DND-41 (cell line): Measurements from ENCODE around the gene ARHGAP6.

Experiments
- ATAC-seq: fragments of 200-7000 bp; cut with Tn5 transposase; 3 replicates; pipeline ENCODE4 v1.9.1; 2021; ENCODE audit warnings: low read depth; ENCODE audit not compliant: insufficient read depth
- DNase-seq: peaks from one replicate; pipeline ENCODE4 v3.0.0-alpha.2; 2020
- H2AFZ ChIP-seq: 2 replicates; pipeline ENCODE4 v1.6.0; 2012; ENCODE audit warnings: low read depth, low read length
- H3K27ac ChIP-seq: 2 replicates; pipeline ENCODE4 v1.5.1; 2012; ENCODE audit warnings: low read length, inconsistent platforms
- H3K27me3 ChIP-seq: fragments of 200-600 bp; sonication (generic); 2 replicates; pipeline ENCODE4 v1.6.0; 2012; ENCODE audit warnings: low read length, mild to moderate bottlenecking, inconsistent platforms; ENCODE audit not compliant: insufficient read depth, poor library complexity
- H3K36me3 ChIP-seq: 2 replicates; pipeline ENCODE4 v1.5.1; 2012; ENCODE audit warnings: low read length, inconsistent platforms; ENCODE audit not compliant: insufficient read depth
- H3K4me1 ChIP-seq: 2 replicates; pipeline ENCODE4 v1.5.1; 2012; ENCODE audit warnings: mild to moderate bottlenecking, low read length; ENCODE audit not compliant: insufficient read depth
- H3K4me2 ChIP-seq: 2 replicates; pipeline ENCODE4 v1.6.0; 2012; ENCODE audit warnings: mild to moderate bottlenecking, moderate library complexity, low read length, inconsistent platforms; ENCODE audit not compliant: insufficient read depth
- H3K4me3 ChIP-seq, 2 experiments: fragments of 200-600 bp in 1 of 2; shearing (Covaris generic) in 1 of 2; 2 replicates each; pipeline ENCODE4 v1.5.1; 2012 to 2016; ENCODE audit warnings: inconsistent platforms in 2 of 2, low read length in 2 of 2, mild to moderate bottlenecking in 2 of 2, low read depth in 1 of 2, moderate library complexity in 1 of 2
- H3K79me2 ChIP-seq: 2 replicates; pipeline ENCODE4 v1.6.0; 2012; ENCODE audit warnings: low read length, inconsistent platforms; ENCODE audit not compliant: insufficient read depth
- H3K9ac ChIP-seq: 2 replicates; pipeline ENCODE4 v1.6.0; 2012; ENCODE audit warnings: low read depth, mild to moderate bottlenecking, inconsistent platforms, low read length, moderate library complexity
- H3K9me3 ChIP-seq: 2 replicates; pipeline ENCODE4 v1.5.1; 2012; ENCODE audit warnings: low read length, moderate library complexity, mild to moderate bottlenecking, inconsistent platforms; ENCODE audit not compliant: insufficient read depth, severe bottlenecking
- H4K20me1 ChIP-seq: 2 replicates; pipeline ENCODE4 v1.6.0; 2012; ENCODE audit warnings: low read length; ENCODE audit not compliant: insufficient read depth
- EZH2 ChIP-seq: IDR thresholded peaks from 3 replicates; pipeline ENCODE4 v1.6.1; 2012; ENCODE audit warnings: borderline replicate concordance, low read depth, mild to moderate bottlenecking, moderate library complexity, low read length, inconsistent platforms; ENCODE audit not compliant: severe bottlenecking
- TF ChIP-seq, protein P1 (sequence below): IDR thresholded peaks from 2 replicates; pipeline ENCODE4 v1.5.1; 2012; ENCODE audit warnings: borderline replicate concordance, low read length, moderate library complexity, mild to moderate bottlenecking; ENCODE audit not compliant: poor library complexity, severe bottlenecking; ENCODE audit errors: extremely low read depth

Gene ARHGAP6

DNA sequence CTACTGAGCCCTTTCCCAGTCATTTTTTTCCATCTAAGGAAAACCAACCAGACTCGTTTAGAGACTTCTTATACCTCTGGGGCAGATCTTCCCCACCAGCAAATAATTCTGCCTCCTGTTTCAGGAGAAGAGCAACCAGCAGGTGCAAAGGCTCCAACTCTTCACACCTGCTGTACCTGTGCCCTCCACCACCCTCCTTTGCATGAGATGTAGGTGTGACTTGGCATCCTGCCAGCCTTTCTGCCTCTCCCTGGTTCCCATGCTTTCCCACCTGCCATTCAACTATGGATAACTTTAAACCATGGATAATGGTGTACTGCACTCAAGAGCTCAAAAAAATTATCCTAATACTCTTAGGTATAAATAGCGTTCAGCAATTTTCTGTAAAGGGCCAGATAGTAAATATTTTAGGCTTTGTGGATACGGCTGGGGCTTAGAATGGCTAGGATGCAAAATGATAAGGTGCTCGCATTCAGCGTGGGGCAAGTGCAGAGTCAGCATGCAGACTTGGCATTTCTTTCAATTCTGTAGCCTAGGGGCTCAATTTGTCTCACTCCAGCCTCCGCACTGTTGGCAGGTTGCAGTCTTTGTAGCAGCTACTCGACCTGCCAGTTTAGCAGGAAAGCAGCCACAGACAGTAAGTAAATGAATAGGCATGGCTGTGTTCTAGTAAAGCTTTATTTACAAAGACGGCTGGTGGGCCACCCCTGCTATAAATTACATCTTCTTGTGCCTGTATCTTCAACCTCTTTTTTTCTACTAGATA, 474.8 kb downstream of the ARHGAP6 start:
- Histone ChIP-seq H3K4me2 (no peak overlapping the region), H2AFZ (no peak overlapping the region), H3K27me3 (no peaks in the 10 kb centered on the region), H3K79me2 (no peaks in the 10 kb centered on the region), H3K9me3 (no peaks in the 10 kb centered on the region), H3K9ac (no peak overlapping the region), H3K27ac (no peak overlapping the region), H4K20me1 (no peaks in the 10 kb centered on the region), H3K4me1 (no peaks in the 10 kb centered on the region), H3K36me3 (no peaks in the 10 kb centered on the region), H3K4me3 (no peak overlapping the region)
- no peak for TF ChIP-seq EZH2
- TF ChIP-seq, protein P1, sequence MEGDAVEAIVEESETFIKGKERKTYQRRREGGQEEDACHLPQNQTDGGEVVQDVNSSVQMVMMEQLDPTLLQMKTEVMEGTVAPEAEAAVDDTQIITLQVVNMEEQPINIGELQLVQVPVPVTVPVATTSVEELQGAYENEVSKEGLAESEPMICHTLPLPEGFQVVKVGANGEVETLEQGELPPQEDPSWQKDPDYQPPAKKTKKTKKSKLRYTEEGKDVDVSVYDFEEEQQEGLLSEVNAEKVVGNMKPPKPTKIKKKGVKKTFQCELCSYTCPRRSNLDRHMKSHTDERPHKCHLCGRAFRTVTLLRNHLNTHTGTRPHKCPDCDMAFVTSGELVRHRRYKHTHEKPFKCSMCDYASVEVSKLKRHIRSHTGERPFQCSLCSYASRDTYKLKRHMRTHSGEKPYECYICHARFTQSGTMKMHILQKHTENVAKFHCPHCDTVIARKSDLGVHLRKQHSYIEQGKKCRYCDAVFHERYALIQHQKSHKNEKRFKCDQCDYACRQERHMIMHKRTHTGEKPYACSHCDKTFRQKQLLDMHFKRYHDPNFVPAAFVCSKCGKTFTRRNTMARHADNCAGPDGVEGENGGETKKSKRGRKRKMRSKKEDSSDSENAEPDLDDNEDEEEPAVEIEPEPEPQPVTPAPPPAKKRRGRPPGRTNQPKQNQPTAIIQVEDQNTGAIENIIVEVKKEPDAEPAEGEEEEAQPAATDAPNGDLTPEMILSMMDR = no peak
- ATAC-seq (no peak), DNase-seq (no peak)

- H3K27ac ChIP-seq = no peak overlapping the region
- TF ChIP-seq, protein P1 = no peak
- no peak for TF ChIP-seq EZH2
- H4K20me1 ChIP-seq = no peaks in the 10 kb centered on the region
- no peaks in the 10 kb centered on the region for H3K27me3 ChIP-seq
- no peak for DNase-seq
- H3K4me1 ChIP-seq = no peaks in the 10 kb centered on the region
- no peak overlapping the region for H3K4me3 ChIP-seq
- H2AFZ ChIP-seq = no peak overlapping the region
- no peaks in the 10 kb centered on the region for H3K79me2 ChIP-seq
- no peaks in the 10 kb centered on the region for H3K36me3 ChIP-seq
- no peak overlapping the region for H3K9ac ChIP-seq
- no peaks in the 10 kb centered on the region for H3K9me3 ChIP-seq
- no peak for ATAC-seq
- H3K4me2 ChIP-seq = no peak overlapping the region
Measured at GRCh38 chrX:11189097-11189496, 476.6 kb downstream of the ARHGAP6 start.

GRCh38 chrX:11188664-11189063, 477.1 kb downstream of the ARHGAP6 start:
- H3K4me1 ChIP-seq = no peaks in the 10 kb centered on the region
- no peaks in the 10 kb centered on the region for H3K36me3 ChIP-seq
- H3K79me2 ChIP-seq = no peaks in the 10 kb centered on the region
- no peaks in the 10 kb centered on the region for H4K20me1 ChIP-seq
- no peaks in the 10 kb centered on the region for H3K9me3 ChIP-seq
- no peak for DNase-seq
- no peak overlapping the region for H3K4me2 ChIP-seq
- H2AFZ ChIP-seq = no peak overlapping the region
- no peak overlapping the region for H3K4me3 ChIP-seq
- H3K27me3 ChIP-seq = no peaks in the 10 kb centered on the region
- no peak overlapping the region for H3K27ac ChIP-seq
- TF ChIP-seq EZH2 = no peak
- TF ChIP-seq, protein P1 = no peak
- no peak overlapping the region for H3K9ac ChIP-seq
- ATAC-seq = no peak

DNA sequence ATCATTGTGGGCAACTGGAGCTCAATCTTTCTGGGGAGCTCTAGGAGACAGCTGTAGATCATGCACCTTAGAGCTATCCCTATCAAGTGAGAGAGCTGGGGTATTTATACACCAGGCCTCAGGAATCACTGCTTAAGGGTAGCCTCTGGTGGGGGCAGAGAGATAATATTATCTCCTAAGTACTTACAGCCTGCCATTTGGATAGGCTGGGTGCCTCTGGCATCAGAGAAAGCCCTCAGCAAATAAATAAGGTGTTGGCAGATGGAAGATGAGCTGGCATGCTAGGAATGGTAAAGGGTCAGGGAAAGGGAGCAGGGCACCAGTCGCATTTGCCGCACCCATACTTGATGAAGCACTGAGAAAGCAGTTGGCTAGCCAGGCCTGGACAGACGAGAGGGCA, 478.7 kb downstream of the ARHGAP6 start:
- Histone ChIP-seq H3K9ac (no peak overlapping the region), H4K20me1 (no peaks in the 10 kb centered on the region), H3K4me2 (no peak overlapping the region), H3K4me3 (no peak overlapping the region), H3K27ac (no peak overlapping the region), H3K36me3 (no peaks in the 10 kb centered on the region), H2AFZ (no peak overlapping the region), H3K9me3 (no peaks in the 10 kb centered on the region), H3K27me3 (no peaks in the 10 kb centered on the region), H3K79me2 (no peaks in the 10 kb centered on the region), H3K4me1 (no peaks in the 10 kb centered on the region)
- no peak for ATAC-seq
- TF ChIP-seq, protein P1 = no peak
- TF ChIP-seq EZH2 = no peak
- no peak for DNase-seq
